Measurements from ENCODE around the gene CRYAB.

DNA sequence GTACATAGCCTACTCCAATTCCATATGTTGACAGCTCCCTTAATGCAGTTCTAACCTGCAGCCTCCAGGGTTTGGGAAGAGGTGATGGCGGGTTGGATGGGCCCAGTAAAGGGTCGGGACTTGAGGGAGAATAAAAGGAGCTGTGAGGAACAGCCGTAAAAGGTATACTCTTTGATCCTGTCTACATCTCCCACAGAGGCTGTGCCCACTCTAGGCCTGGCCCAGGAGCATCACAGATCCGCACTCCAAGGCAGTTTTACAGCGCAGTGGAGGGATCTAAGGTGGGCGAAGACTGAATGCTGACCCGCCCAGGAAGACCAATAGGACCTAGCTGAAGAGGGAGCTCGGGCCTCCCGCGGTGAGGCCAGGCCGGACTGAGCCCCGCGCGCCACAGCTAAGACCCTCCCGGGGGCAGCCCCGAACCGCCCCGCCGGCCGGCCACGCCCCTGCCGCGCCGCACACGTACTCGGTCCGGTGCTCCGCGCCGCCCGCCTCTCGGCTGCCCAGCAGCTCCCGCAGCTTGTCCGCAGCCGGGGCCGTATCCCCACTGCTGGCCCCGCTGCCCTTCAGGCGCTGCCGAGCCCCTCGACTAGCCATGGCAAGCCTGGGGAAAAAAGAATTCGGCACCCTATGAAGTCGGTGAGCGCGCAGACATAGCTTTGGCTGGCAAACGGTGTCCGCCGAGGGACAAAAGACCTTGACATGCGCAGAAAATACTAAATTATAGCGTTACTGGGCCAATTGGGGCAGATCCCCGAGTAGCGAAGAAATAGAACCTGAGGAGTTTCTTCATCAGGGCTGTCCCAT lies 40.5 kb downstream of the CRYAB start, which contains the start of gene ALG9:
- no peak for TF ChIP-seq POLR2A (IDR thresholded peaks at IDR 0.05)
- no peak for TF ChIP-seq CTCF (IDR thresholded peaks at IDR 0.05)

All from ovary (tissue), 3 donors.